Activated naive CD8-positive, alpha-beta T cell treated with anti-CD3 and anti-CD28 coated beads, Interleukin-2, amount 10 ng/mL, durations not matched to agents 7 days and 5 days (primary cell): ENCODE measurements around the gene CDC42SE2. TPM values are rescaled to one million over a fixed set of nuclear protein-coding genes. Genes with fewer than 3 reads are reported as not detected.

Source experiments
- ATAC-seq: fragments of 150-1000 bp; cut with Tn5 transposase; one replicate; pipeline ENCODE4 v1.10.0; 2021; ENCODE audit warnings: low read depth, moderate library complexity
- POLR2A ChIA-PET: fragments of 350-600 bp; sonication (Branson Sonifier 250); formaldehyde crosslinking; loops from one replicate; lab custom pipeline; 2021; ENCODE audit warnings: antibody characterized with exemption; lab: Charles Lee
- DNase-seq: peaks from one replicate; pipeline ENCODE4 v3.0.0; 2021
- H3K27ac Mint-ChIP-seq: one replicate; pipeline ENCODE4 v1.8.0; 2022; ENCODE audit warnings: mild to moderate bottlenecking, mixed read lengths
- H3K27me3 Mint-ChIP-seq: one replicate; pipeline ENCODE4 v1.8.0; 2022; ENCODE audit warnings: mild to moderate bottlenecking, moderate library complexity, mixed read lengths
- H3K36me3 Mint-ChIP-seq: one replicate; pipeline ENCODE4 v1.8.0; 2021; ENCODE audit warnings: mild to moderate bottlenecking, mixed read lengths
- H3K4me1 Mint-ChIP-seq: one replicate; pipeline ENCODE4 v1.8.0; 2021; ENCODE audit warnings: mixed read lengths
- H3K4me3 Mint-ChIP-seq: one replicate; pipeline ENCODE4 v1.8.0; 2022; ENCODE audit warnings: mild to moderate bottlenecking, moderate library complexity, mixed read lengths
- H3K9me3 Mint-ChIP-seq: one replicate; pipeline ENCODE4 v1.8.0; 2021; ENCODE audit warnings: mixed read lengths
- total RNA-seq, 2 experiments: library from RNA; stranded (reverse); gene quantifications; one replicate each; pipeline ENCODE4 v1.2.3, GENCODE V29; 2021

Gene CDC42SE2, protein sequence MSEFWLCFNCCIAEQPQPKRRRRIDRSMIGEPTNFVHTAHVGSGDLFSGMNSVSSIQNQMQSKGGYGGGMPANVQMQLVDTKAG
- total RNA-seq = 100 to 1,000 TPM; 193 to 199 TPM

DNA sequence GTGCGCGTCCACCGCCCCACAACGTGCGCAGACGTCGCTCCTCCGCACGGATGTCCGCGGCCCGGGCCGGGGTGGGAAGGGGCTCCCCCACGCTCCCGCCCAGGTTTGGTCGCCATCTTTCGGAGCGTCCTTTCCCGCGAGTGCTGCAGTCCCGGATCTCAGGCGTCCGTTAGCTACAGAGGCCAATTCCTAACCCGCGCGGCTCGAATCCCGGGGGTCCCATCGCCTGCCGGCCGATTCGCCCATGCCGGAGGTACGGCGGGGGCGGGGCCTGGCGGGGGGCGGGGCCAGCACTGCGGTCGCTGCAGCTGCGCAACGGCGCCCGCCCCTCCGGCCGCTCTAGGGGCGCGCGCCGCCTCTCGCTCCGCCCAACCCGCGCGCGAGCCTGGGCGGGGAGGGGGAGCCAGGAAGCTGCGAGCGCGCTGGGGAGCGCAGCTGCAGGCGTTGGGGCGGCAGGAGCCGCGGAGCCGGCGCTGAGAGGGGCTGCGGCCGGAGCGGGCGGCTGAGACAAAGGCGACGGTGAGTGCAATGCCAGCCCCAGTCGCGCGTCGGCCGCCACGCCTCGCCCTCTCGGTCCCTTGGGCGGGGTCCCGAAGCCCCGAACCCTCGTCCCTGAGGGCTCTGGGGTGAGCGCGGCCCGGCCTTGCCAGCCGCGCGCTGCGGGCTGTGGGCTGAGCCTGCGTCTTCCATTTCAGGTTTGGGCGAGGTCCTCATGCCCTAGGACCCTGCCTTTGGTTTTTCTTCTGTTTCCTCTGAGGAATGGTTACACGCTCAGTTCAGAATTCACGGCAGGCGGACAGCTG is at the start of gene CDC42SE2:
CDC42SE2 (plus strand) TSS at position 406 of the 803 bp plus-strand sequence. CDS start 95,441 bp downstream, outside the sequence.
- POLR2A ChIA-PET = interaction anchor here (0.7 to 6.0 kb wide), 33 partner anchors 9 to 756 kb away, joined by 3 to 116 read pairs (median 6); partner anchors contain the start of gene HINT1
- H3K27ac Mint-ChIP-seq = peak within 1 kb of the TSS; percentile 89
- DNase-seq (peak; percentile 96), ATAC-seq (peak; percentile 86)
- no peaks in the 10 kb centered on the region for H3K27me3 Mint-ChIP-seq
- H3K36me3 Mint-ChIP-seq = peaks cover 29% of the 10 kb centered on the region
- peak within 1 kb of the TSS; percentile 90 for H3K4me3 Mint-ChIP-seq
- H3K4me1 Mint-ChIP-seq = peaks cover 38% of the 10 kb centered on the region
- H3K9me3 Mint-ChIP-seq = no peaks in the 10 kb centered on the region

DNA sequence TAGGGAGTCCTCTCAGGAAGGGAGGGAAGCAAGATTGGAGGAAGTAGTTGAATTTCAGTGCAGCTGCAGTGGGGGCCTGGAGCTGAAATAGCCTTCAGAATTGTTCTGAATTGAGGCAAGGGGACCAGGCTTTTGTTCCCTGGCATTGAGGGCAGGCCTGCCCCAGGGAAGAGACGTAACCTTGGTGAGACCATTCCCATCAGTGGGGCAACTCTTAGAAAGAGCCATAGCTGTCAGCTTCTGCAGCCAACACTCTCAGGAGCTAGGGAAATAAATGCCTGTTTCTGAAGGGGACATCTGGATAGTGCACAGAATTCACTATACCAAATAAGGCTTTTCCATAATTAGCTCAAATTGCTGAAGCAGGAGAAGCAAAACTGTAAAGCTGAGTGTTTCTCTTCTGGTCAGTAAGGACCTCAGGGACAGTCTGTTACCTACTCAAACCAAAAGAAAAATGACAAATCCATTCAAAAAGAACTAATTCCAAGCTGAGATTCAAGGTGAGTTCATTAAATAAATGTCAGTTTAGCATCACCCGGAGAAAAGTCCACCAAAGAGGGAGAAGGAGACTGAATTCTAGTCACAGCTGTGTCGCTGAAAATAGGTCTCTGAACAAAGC is 49.1 kb upstream of the CDC42SE2 start:
- POLR2A ChIA-PET = interaction anchor here (0.8 to 1.8 kb wide), 3 partner anchors 8 to 49 kb away, joined by 3 to 7 read pairs (median 3); partner anchors contain the start of gene CDC42SE2
- Mint-ChIP-seq H3K9me3 (no peaks in the 10 kb centered on the region), H3K27ac (peak overlapping the region; percentile 50), H3K4me3 (no peak overlapping the region), H3K36me3 (peaks cover 13% of the 10 kb centered on the region), H3K4me1 (peaks cover 35% of the 10 kb centered on the region), H3K27me3 (no peaks in the 10 kb centered on the region)
- DNase-seq (no peak), ATAC-seq (no peak)

DNA sequence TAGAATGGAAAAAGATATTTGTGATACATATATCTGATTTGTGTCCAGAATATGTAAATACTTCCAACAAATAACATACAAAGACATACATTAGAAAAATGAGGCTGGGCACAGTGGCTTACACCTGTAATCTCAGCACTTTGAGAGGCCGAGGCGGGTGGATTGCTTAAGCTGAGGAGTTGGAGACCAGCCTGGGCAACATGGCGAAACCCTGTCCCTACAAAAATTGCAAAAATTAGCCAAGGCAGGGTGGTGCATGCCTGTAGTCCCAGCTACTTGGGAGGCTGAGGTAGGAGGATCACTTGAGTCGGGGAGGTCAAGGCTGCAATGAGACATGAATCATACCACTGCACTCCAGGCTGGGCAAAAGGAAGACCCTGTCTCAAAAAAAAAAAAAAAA is 46.1 kb upstream of the CDC42SE2 start:
- no peak overlapping the region for H3K4me3 Mint-ChIP-seq
- peaks cover 11% of the 10 kb centered on the region for H3K36me3 Mint-ChIP-seq
- no peak overlapping the region for H3K27ac Mint-ChIP-seq
- ATAC-seq (no peak), DNase-seq (no peak)
- no peaks in the 10 kb centered on the region for H3K9me3 Mint-ChIP-seq
- no peaks in the 10 kb centered on the region for H3K27me3 Mint-ChIP-seq
- peaks cover 20% of the 10 kb centered on the region for H3K4me1 Mint-ChIP-seq
- POLR2A ChIA-PET = no interaction called here

DNA sequence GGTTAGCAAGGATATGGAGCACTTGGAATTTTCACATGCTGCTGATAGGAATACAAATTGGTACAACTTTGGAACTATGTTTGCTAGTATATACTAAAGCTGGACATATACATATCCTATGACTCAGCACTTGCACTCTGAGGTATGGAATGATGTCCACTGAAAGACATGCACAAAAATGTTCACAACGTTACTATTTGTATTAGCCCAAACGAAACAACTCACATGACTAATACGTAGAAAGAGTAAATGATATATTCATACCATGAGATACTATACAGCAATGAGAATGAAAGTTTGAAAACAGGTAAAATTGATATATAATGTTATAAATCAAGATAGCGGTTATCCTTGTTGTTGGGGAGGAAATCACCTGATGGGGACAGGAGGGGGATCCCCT is 45.5 kb upstream of the CDC42SE2 start:
- Mint-ChIP-seq H3K4me1 (peaks cover 20% of the 10 kb centered on the region), H3K36me3 (peaks cover 11% of the 10 kb centered on the region), H3K27me3 (no peaks in the 10 kb centered on the region), H3K4me3 (no peak overlapping the region), H3K9me3 (no peaks in the 10 kb centered on the region), H3K27ac (no peak overlapping the region)
- POLR2A ChIA-PET = no interaction called here
- ATAC-seq = no peak
- no peak for DNase-seq

DNA sequence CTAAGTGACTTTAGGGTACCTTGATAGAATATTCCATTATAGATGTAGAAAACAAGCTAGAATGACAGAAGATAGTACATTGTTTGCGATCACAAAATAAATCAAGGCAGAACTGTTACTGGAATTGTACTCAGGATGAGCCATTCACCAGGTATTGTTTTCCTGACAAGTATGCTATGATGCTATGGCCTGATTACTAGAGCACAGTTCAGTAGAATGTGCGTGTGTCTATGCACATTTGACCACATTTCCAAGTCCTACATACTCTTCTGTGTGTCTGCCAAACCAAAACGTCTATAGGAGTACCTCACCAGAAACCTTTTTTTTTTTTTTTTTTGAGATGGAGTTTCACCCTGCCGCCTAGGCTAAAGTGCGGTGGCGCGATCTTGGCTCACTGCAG is 43.3 kb upstream of the CDC42SE2 start:
- Mint-ChIP-seq H3K36me3 (peaks cover 7% of the 10 kb centered on the region), H3K9me3 (no peaks in the 10 kb centered on the region), H3K27ac (no peak overlapping the region), H3K4me3 (no peak overlapping the region), H3K4me1 (peaks cover 11% of the 10 kb centered on the region), H3K27me3 (no peaks in the 10 kb centered on the region)
- POLR2A ChIA-PET = no interaction called here
- ATAC-seq (no peak), DNase-seq (no peak)

DNA sequence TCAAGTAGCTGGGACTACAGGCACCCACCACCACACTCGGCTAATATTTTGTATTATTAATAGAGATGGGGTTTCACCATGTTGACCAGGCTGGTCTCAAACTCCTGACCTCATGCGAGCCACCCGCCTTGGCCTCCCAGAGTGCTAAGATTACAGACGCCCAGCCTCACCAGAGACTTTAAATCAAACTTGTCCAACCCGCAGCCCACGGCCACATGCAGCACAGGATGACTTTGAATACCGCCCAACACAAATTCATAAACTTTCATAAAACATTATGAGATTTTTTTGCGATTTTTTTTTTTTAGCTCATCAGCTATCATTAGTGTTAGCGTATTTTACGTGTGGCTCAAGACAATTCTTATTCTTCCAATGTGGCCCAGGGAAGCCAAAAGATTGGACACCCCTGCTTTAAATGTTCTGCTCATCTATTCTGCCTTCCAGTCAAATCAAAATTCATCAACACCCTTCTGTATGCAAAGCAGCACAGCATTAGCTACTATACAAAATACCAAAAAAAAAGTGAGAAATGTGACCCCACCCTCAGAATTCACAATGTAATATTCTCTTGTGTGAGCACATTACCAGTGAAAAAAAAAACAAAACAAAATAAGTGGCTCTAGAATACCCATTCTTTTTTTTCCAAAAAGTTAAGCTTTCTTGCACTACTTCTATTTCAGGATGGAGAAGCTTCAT is 42.7 kb upstream of the CDC42SE2 start:
- Mint-ChIP-seq H3K27ac (no peak overlapping the region), H3K36me3 (peaks cover 7% of the 10 kb centered on the region), H3K9me3 (no peaks in the 10 kb centered on the region), H3K27me3 (no peaks in the 10 kb centered on the region), H3K4me1 (peaks cover 11% of the 10 kb centered on the region), H3K4me3 (no peak overlapping the region)
- DNase-seq (no peak), ATAC-seq (no peak)
- POLR2A ChIA-PET = interaction anchor here (0.6 to 0.9 kb wide), 2 partner anchors 12 to 45 kb away, joined by 3 to 5 read pairs; no protein-coding TSS in a partner anchor

DNA sequence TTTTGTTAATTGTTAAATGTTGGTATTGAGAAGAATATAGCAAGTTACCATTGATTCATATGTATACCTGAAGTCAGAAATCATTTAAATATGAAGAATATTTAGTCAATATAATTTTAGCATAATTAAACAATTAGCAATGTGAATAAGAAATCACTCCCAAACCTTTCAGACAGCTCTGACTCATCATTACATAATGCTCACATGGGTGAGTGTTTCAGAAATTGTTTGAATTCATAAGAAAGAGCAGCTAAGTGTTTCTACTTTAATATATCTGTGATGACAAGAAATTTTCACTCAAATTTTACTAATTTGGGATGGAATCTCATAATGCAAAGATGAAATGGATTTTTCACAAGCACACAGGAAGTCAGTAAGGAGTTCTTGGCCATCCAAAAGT is 42.0 kb upstream of the CDC42SE2 start:
- Mint-ChIP-seq H3K27ac (no peak overlapping the region), H3K9me3 (no peaks in the 10 kb centered on the region), H3K4me3 (no peak overlapping the region), H3K36me3 (peaks cover 2% of the 10 kb centered on the region), H3K27me3 (no peaks in the 10 kb centered on the region), H3K4me1 (peaks cover 11% of the 10 kb centered on the region)
- ATAC-seq = no peak
- POLR2A ChIA-PET = interaction anchor here (0.6 to 1.1 kb wide), 3 partner anchors 13 to 44 kb away, joined by 3 to 5 read pairs (median 4); partner anchors contain the start of gene CDC42SE2
- no peak for DNase-seq

DNA sequence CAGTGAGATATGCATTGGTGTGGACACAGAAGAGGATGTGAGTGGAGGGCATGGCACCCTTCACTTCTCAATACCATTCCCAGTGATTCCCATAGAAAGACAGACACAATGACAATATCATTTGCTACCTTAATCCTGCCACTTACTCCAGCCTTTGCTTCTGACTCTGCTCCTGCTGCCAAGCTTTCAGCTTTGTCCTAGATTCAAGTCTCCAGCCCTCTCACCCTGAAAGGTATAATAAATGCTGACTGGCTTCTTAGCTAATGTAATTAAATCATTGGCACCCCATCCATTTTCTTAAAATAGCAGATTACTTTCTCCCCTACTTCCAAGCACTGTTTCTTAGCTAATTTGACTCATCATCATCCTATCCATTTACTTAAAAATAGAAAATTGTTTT is 41.1 kb upstream of the CDC42SE2 start:
- H3K4me3 Mint-ChIP-seq = no peak overlapping the region
- no peaks in the 10 kb centered on the region for H3K27me3 Mint-ChIP-seq
- POLR2A ChIA-PET = interaction anchor here (1.1 kb wide), 1 partner anchor 41 kb away, joined by 4 read pairs; the partner anchor contains the start of gene CDC42SE2
- H3K4me1 Mint-ChIP-seq = peaks cover 11% of the 10 kb centered on the region
- DNase-seq (no peak), ATAC-seq (no peak)
- H3K9me3 Mint-ChIP-seq = no peaks in the 10 kb centered on the region
- H3K36me3 Mint-ChIP-seq = peaks cover 2% of the 10 kb centered on the region
- H3K27ac Mint-ChIP-seq = peak overlapping the region; percentile 30

DNA sequence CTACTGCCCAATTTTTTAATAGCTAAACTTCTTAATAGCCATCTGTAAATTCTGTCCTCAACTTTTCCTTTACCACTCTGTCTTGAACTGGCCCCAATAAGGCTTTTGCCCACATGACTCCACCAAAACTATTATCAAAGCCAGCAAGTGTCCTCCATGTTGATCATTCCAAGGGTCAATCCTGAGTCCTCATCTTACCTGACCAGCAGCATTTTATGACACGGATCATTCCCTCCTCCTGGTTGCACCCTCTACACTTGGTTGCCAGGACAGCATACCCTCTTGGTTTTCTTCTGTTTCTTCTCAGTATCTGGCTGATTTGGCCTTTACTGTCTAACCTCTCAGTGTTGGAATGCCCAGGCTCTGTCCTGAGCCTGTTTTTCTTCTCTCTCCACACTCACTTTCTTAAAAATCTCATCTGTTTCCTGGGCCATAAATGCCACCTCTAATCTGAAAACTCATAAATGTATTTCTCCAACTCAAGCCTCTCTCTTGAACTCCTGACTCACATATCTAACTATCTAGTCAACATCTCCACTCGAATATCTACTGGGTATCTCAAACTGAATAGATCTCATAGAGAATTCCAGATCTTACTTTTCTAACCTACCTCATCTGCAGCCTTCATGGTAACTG is 40.0 kb upstream of the CDC42SE2 start:
- H3K9me3 Mint-ChIP-seq = no peaks in the 10 kb centered on the region
- no peak overlapping the region for H3K4me3 Mint-ChIP-seq
- H3K27ac Mint-ChIP-seq = no peak overlapping the region
- ATAC-seq = no peak
- no peak for DNase-seq
- H3K27me3 Mint-ChIP-seq = no peaks in the 10 kb centered on the region
- peaks cover 2% of the 10 kb centered on the region for H3K36me3 Mint-ChIP-seq
- POLR2A ChIA-PET = interaction anchor here (1.0 to 2.8 kb wide), 6 partner anchors 14 to 53 kb away, joined by 3 to 14 read pairs (median 6); partner anchors contain the start of gene CDC42SE2
- H3K4me1 Mint-ChIP-seq = peaks cover 8% of the 10 kb centered on the region

DNA sequence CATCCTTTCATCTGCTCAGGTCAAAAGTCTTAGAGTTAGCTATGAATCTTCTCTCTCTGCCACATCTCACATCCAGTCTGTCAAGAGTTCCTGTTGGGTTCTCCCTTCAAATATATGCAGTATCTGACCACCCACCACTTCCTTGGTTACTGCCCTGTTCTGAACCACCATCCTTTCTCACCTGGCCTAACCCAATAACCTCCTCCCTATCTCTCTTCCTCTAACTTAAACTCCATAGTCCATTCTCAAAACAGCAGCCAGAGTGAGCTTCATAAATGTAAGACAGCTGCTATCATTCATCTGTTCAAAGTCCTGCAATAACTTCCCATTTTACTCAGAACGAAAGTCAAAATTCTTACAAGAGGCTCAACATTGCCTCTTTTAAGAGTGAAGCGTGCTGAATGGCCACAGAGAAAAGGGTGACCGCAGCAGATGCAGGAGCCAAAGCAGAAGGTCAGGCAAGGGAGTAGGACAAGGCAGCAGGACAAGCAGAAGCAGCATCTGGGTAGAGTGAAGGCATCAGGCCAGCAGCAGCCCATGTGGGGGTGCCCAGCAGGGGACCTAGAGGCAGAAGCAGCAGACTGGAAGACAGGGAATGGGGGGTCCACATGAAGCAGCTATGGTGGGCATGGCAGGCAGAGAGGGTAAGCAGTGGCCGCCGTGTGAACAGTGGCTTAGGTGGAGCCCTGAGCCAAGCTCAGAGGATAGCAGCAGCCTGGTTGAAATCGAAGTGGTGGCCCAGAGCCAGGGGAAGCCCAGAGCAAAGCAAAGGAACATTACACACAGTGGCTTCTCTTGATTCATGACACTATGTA is 39.3 kb upstream of the CDC42SE2 start:
- peak; percentile 90 for ATAC-seq
- POLR2A ChIA-PET = interaction anchor here (0.5 to 2.8 kb wide), 7 partner anchors 15 to 53 kb away, joined by 3 to 14 read pairs (median 5); partner anchors contain the start of gene CDC42SE2
- peak; percentile 36 for DNase-seq
- Mint-ChIP-seq H3K27ac (no peak overlapping the region), H3K36me3 (peaks cover 2% of the 10 kb centered on the region), H3K4me1 (peaks cover 6% of the 10 kb centered on the region), H3K4me3 (no peak overlapping the region), H3K9me3 (no peaks in the 10 kb centered on the region), H3K27me3 (no peaks in the 10 kb centered on the region)

DNA sequence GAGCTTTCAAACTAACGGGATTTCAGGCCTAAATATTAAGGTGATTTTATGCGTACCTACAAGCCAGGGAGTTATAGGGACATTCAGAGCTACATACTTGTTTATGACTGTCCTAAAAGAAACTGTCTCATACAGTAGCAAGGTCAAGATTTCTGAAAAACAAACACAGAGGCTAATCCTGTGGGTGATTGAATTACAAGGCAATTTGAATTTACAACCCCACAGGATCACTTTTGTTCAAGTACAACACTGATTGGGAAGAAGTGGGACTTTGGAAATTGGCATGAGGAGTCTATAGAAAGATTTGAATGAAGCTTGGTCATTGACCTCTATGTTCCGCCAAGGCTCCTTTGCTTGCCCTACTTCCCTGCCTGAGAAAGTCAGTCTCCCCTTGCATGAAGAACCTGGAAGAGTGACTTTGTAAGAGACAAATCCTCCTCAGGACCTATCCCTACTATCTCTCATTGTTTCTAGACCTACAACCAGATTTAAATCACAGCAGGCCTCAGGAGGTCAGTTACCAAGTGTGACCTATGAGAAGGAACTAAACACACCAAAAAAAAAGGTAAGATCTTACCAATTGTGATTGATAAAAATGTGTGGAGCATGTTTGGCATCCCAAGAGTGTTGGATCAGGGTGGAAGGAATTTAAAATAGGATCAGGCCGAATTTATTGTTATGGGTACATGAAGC is 38.4 kb upstream of the CDC42SE2 start:
- no peak overlapping the region for H3K27ac Mint-ChIP-seq
- H3K9me3 Mint-ChIP-seq = no peaks in the 10 kb centered on the region
- peaks cover 9% of the 10 kb centered on the region for H3K4me1 Mint-ChIP-seq
- ATAC-seq (no peak), DNase-seq (no peak)
- H3K27me3 Mint-ChIP-seq = no peaks in the 10 kb centered on the region
- H3K36me3 Mint-ChIP-seq = peaks cover 2% of the 10 kb centered on the region
- POLR2A ChIA-PET = interaction anchor here (0.5 to 2.8 kb wide), 6 partner anchors 11 to 39 kb away, joined by 3 to 14 read pairs (median 6); partner anchors contain the start of gene CDC42SE2
- no peak overlapping the region for H3K4me3 Mint-ChIP-seq
